GM19328 (cell line): ENCODE measurements around the gene WDR62.
"Not testable (repeated sequence)": the region's sequence is repeated elsewhere in the genome, so short reads cannot be mapped to it uniquely, and the experiment has no call there.

Experiments
- ATAC-seq: cut with Tn5 transposase; IDR thresholded peaks from one replicate; pipeline ENCODE4 v1.9.1; 2021; ENCODE audit warnings: mild to moderate bottlenecking, moderate library complexity; ENCODE audit not compliant: unreplicated experiment

WDR62 gene

DNA sequence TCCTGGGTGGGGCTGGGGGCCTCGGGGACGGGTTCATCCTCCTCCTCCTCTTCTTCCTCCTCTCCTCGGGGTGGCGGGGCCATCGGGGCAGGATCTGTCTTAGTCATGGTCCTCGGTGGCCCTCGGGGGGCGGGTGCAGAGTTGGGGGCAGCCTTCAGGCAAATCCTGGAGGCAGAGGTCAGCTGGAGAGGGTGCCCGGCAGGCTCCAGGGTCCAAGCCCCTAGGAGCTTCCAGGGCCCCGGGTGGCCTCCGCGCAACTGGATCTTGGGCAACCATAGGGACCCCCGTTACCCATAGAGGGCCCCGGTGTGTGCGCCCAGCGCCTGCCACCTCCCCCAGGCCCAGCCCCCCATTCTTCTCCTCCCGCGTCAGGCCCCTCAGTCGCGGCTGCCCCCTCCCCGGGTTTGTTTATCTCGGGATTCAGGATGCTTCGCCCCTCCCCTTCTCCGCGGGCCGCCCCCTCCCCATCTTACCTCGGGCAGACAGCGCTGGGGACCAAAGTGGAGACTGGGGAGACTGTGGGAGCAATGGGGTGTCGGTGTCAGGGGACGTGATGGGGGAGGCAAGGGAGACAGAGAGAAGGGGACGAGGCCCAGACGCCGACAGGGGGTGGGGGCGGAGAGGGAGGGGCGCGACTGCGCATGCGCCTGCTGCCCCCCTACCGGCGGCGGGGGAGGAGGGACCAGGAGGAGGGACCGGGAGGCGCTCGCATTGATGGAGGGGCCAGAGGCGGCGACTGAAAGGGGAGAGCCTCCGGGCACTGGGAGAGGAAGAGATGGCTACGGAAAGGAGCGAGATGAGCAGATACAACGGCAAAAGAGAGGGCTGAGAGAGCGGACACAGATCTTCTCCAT lies 22.2 kb upstream of the WDR62 start, which contains the start of gene CLIP3:
CLIP3 (minus strand) TSS at position 623 of the 854 bp plus-strand sequence; CDS start at position 107, 516 bp downstream.
- ATAC-seq, result no peak

DNA sequence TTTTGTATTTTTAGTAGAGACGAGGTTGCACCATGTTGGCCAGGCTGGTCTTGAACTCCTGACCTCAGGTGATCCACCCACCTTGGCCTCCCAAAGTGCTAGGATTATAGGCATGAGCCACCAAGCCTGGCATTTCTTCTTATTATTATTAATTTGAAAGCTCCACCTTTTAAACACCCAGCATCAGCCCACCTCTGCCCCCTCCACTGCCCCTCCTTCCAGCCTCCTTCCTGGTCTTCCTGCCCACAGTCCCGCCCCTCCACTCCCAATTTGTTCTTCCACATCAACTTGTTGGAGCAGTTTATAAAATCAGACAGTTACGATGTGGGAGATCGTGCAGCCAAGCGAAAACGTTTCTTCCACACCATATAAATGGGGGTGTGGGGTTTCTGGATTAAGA lies 14.2 kb upstream of the WDR62 start:
- no peak for ATAC-seq

DNA sequence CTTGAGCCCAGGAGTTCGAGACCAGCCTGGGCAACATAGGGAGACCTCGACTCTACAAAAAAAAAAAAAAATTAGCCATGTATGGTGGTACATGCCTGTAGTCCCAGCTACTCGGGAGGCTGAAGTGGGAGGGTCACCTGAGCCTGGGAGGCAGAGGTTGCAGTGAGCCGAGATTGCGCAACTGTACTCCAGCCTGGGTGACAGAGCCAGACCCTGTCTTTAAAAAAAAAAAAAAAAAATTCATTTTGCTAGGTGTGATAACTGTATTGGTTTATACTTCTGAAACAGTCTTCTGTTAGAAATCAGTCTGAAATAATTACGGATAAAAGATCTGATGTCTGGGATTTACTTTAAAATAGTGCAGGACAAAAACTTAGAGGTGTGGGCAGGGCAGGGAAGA lies 13.6 kb upstream of the WDR62 start:
- ATAC-seq, result not testable (repeated sequence)

DNA sequence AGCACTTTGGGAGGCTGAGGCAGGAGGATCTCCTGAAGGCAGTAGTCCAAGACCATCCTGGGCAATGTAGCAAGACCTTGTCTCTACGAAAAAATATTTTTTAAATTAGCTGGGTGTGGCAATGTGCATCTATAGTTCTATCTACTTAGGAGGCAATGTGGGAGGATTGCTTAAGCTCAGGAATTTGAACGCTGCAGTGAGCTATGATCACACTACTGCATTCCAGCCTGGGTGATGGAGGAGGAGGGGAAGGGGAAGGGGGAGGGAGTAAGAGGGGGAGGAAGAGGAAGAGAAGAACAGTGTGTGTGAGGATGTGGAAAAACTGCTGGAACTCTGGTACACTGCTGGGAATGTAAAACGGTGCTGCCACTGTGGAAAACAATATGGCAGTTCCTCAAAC lies 12.9 kb upstream of the WDR62 start:
- ATAC-seq, result no peak

DNA sequence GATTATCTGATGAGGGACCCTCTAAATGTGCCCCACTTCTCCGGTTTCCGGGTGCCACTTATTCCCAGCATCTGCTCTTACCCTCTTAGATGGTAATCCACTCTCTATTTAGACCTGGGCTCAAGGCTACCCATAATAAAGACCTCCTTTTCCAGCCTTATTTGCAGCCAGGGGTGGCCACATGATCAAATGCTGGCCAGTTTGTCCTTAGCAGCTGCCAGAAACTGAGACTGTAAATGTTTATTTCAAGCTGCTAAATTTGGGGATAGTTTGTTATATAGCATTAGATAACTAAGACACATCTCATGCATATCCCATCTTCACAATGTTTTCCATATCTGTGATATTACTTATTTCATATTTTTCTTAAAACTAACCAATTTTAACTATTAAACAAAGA lies 10.7 kb upstream of the WDR62 start:
- ATAC-seq, result no peak

DNA sequence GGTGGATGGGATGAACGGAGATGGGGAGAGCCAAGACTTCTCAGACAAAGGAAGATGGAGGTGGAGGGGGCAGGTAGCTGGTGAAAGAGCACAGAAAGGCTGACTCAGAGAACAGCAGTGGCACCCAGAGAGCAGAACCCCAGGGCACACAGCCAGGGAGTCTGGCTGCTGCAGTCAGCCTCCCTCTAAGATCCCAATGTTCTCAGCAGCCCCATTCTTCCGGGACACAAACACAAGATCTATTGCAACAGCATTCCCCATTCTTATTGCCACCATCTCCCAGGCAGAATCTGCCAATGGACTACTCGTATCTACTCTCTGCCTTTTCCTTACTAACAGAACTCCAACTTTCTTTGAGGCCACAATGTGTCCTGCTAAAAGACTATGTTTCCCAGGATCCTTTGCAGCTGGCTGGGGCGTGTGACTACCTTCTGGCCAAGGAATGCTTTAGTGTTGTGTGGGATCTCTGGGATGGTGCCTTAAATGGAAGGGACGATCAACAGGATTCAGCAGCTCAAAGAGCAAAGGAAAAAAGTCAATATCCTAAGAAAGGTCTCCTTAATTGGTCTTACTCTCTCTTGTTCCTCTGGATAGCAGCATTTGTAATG lies 8.2 kb upstream of the WDR62 start:
- ATAC-seq, result no peak

DNA sequence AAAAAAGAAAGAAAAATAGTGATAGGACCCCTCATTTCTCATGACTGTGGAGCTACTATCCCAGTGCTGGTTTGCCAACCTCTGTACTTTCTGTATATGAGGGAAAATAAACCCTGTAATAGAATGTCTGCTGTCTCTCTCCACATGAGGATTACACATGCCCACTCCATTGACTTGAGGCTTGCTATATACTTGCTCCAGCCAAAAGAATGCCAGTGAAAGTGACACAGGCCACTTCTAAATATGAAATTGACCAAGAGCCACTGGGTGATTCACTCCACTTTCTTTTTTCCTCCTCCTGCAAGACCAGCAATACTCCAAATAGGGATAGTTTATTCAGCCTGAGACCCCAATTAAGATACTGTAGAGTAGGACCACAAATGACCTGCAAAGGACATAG lies 6.9 kb upstream of the WDR62 start:
- ATAC-seq, result no peak

DNA sequence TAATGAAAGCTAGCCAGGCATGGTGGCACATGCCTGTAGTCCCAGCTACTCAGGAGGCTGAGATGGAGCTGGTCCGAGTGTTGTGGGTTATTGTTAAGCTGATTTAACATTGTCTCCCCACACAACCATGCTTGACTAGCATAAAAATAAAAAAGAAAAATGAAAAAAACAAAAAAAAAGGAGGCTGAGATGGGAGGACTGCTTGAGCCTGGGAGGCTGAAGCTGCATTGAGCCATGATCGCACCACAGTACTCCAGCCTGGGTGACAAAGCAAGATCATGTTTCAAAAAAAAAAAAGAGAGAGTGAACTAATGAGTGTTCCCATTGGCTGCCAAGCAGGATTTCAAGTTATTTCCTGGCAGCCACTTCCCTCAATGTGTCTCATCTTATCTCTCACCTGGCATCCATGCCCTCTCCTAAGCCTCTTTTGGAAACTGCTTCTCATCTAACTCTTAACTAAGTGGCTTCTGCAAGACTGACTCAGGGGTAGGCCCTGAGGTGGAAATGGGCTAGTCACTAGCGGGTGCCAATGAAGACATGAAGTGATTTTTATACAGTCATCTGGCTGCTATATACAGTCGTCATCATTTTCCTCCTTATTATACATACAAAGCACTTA lies 5.5 kb upstream of the WDR62 start:
- ATAC-seq, result no peak

DNA sequence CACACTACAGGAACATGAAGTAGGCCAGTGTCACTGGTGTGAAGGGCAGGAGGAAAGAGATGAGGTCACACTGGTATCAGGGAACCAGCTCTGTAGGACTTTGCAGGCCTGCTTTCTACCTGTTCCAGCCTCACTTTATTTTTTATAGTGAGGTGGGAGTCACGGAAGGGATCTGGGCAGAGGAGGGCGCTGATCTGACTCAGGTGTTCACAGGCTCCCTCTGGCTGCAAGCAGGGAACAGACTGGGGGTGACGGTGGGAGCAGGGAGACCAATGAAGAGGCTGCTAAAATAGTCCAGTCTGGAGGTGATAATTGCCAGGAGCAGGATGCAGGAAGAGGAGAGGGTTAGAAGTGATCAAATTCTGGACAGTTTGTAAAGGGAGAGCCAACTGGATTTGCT lies 3.5 kb upstream of the WDR62 start:
- ATAC-seq, result no peak

DNA sequence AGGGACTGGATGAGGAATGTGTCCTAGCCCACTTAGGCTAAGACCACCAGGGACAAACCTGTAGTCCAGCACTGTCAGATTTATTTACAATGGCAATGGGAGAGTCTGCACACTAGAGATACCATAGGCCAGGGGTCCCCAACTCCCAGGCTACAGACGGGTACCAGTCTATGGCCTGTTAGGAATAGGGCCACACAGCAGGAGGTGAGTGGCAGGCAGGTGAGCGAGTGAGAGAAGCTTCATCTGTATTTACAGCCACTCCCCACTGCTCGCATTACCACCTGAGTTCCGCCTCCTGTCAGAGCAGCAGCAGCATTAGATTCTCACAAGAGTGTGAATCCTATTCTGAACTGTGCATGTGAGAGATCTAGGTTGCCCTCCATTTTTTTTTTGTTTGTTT lies 3.1 kb upstream of the WDR62 start:
- ATAC-seq, result no peak

DNA sequence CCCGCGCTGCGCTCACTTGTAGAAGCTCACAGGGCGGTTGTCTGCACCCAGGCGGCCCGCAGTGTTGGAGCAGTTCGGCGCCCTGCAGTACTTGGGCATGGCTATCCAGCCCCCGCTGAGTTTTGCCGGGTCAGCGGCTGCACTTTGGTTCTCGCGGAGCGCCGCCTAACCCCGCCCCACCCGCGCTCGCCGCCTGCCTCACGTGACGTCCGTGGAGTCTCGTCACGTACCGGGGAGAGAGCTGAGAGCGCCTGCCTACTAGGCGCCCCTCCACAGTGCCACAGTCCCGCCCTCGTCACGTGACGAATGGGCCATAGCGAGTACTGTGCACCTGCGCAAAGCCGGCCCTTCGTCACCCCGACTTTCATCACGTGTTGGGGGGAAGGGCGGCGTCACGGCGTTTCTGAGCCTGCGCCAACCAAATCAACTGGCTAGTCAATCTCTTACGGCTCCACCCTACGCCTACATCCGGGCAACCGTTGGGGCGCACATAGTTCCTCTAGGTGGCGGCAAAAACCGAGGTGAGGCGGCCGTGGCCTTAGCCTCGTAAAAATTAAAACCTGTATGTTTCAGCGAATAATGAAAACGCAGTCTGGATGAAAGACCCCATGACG lies 471 bp upstream of the WDR62 start, which contains the start of gene THAP8:
THAP8 (minus strand) TSS at position 167 of the 614 bp plus-strand sequence; CDS start at position 99, 68 bp downstream.
- ATAC-seq, result peak; percentile 79

DNA sequence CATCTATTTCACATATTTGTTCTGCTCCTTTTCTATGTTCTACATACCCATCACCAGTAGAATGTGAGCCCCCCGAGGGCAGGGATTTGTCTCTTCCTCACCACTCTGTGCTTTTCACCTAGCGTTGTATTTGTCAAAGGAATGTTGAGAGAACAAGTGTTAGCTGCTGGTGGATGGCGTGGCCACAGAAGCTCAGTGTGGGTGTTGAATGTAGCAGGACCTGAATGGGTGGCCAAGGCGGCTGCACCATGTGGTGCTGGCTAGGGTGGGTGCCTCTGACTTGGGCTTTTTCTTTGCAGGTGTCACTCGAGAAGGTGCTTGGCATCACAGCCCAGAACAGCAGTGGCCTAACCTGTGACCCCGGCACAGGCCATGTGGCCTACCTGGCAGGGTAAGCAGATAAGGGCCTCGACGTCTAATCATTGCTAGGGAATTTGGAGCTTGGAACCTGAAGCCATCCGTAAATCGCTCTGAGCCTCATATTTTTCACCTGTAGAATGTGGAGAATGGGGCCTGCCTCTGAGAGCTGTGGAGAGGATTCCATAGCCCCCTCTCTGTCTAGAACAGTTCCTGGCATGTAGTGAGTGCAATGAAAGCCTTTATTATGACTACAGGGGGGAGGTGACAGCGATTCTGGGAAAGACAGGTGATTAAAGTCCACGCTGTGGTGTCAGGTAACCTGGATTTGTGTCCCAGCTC lies 3.9 kb downstream of the WDR62 start:
- ATAC-seq, result no peak

DNA sequence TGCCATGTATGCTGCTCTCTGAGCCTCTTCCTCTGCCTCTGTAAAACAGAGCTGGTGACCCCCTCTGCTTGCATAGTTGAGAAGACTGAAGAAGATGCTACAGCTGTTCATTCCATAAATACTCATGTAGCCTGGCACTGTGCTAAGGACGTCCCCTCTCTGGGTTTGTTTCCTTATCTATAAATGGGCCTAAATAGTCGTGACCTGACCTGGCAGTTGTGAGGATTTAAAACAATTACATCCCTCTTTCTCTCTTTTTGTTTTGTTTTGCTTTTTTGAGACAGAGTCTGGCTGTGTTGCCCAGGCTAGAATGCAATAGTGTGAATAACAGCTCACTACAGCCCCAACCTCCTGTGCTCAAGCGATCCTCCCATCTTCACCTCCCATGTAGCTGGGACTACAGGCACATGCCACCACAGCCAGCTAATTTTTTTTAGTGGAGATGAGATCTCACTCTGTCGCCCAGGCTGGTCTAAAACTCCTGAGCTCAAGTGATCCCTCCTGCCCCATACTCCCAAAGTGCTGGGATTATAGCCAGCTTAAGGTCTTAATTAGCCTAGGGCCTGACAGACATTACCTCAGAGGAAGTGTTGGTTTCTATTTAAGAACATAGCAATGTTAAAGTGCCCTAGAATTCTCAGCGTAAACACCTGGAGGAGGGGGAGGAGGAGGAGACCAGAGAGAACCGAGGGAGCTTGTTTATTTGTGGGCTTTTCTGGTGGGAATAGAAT lies 4.6 kb downstream of the WDR62 start:
- no peak for ATAC-seq

DNA sequence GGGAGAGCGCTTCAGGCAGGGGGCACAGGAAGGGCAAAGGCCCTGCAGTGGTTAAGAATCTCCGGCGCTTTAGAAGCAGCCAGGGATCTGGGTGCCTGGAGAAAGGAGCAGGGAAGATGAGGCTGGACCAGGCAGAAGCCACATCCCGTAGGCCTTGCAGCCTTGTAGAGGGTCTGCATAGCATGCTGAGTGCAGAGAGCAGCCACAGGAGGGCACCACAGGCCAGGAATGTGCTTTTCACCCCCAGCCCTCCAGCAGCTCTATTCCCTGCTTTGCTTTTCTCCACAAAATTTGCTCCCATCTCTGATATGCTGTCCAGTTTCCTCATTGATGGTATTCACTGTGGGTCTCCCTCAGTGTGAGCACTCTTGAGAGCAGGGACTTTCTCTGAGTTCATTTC lies 5.7 kb downstream of the WDR62 start:
- ATAC-seq, result no peak

DNA sequence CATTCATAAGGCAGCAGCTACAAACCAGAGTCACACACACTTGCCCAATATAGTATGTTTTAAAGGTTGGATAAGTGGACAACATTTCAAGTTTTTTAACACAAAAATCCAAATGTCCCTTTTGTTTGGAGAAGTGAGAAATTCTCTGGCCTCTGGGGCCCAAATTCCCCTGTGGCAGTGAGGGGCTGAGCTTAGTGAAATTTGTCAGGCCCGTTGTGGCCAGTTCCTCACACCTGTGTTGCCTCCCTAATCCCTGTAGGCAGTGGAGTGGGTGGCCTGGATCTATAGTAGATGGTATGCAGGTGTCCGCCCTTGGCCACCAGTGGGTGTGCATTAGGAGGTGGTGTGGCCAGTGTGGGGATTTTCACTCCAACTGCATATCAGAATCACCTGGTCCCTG lies 6.7 kb downstream of the WDR62 start:
- no peak for ATAC-seq

DNA sequence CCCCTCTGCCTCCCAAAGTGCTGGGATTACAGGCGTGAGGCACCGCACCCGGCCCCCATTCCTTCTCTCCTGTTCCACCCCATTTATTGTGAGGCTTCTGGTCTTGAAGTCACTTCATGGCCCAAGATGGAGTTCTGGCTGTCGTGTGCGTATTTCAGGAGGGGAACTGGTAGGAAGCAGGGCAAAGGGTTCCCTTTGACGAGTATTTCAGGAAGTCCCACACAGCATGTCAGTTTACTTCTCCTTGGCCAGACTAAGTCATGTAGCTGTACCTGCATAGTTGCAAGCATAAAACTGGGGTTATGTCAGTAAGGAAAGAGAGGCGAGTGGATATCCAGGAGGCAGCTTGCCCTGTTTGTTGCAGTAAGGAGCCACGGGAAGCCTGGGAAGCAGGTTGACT lies 10.1 kb downstream of the WDR62 start:
- ATAC-seq, result no peak

DNA sequence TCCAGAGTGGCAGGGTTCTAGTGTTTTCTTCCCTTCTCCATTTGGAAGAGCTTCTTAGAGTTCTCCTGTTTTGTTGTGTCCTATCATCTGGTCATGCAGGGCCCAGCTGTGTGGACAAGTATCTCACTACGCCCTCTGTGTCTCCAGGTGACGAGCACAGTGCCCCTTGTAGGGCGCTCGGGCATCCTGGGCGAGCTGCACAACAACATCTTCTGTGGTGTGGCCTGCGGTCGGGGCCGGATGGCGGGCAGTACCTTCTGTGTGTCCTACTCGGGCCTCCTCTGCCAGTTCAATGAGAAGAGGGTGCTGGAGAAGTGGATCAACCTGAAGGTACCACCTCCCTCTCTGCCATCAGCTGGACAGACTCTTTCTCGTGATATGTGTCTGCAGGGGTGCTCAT lies 13.0 kb downstream of the WDR62 start:
- no peak for ATAC-seq

DNA sequence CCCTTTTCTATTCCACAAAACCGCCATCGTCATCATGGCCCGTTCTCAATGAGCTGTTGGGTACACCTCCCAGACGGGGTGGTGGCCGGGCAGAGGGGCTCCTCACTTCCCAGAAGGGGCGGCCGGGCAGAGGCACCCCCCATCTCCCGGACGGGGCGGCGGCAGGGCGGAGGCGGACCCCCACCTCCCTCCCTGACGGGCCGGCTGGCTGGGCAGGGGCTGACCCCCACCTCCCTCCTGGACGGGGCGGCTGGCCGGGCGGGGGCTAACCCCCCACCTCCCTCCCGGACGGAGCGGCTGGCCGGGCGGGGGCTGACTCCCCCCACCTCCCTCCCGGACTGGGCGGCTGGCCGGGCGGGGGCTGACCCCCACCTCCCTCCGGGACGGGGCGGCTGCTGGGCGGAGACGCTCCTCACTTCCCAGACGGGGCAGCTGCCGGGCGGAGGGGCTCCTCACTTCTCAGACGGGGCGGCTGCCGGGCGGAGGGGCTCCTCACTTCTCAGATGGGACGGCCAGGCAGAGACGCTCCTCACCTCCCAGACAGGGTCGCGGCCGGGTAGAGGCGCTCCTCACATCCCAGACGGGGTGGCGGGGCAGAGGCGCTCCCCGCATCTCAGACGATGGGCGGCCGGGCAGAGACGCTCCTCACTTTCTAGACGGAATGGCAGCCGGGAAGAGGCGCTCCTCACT lies 14.3 kb downstream of the WDR62 start:
- not testable (repeated sequence) for ATAC-seq

DNA sequence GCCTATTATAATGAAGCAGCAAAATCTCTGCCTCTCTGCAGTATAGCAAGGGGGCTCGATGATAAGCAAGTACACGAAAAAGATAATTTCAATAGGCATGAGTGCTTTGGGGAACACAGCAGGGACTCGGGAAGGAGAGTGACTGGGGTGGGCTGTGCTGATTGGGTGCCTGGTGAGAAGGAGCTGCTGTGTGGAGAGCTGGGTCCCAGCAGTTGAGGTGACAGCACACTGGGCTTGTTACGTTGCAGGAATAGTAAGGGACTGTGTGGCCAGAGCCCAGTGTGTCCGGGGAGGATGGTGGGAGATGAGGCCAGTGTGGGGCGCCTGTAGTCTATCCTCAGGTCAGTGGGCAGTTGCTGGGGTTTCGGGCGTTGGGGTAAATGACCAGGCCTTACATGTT lies 17.4 kb downstream of the WDR62 start:
- no peak for ATAC-seq
